ENCODE data around the gene HOXA2.

Gene HOXA2

GRCh38 chr7:27124902-27125689 lies 22.6 kb upstream of the HOXA2 start:
- no peak for DNase-seq

- DNase-seq, result no peak
These were observed 21.8 kb upstream of the HOXA2 start for GRCh38 chr7:27124096-27124901.

GRCh38 chr7:27123477-27124053 lies 21.1 kb upstream of the HOXA2 start:
- no peak for DNase-seq

- DNase-seq, result no peak
These were observed 20.6 kb upstream of the HOXA2 start for GRCh38 chr7:27123007-27123476.

GRCh38 chr7:27122077-27122910 lies 19.8 kb upstream of the HOXA2 start:
- no peak for DNase-seq

- DNase-seq, result no peak
These were observed 19.2 kb upstream of the HOXA2 start for GRCh38 chr7:27121684-27122076.

GRCh38 chr7:27119412-27119911 lies 17.0 kb upstream of the HOXA2 start:
- DNase-seq, result no peak

GRCh38 chr7:27118580-27118979 lies 16.1 kb upstream of the HOXA2 start:
- no peak for DNase-seq

GRCh38 chr7:27117887-27118491 lies 15.5 kb upstream of the HOXA2 start:
- DNase-seq, result no peak

- DNase-seq, result no peak
These were observed 14.7 kb upstream of the HOXA2 start for GRCh38 chr7:27116962-27117886.

GRCh38 chr7:27116031-27116961 lies 13.8 kb upstream of the HOXA2 start:
- DNase-seq, result no peak

GRCh38 chr7:27115221-27116026 lies 12.9 kb upstream of the HOXA2 start:
- DNase-seq, result no peak

- no peak for DNase-seq
These were observed 12.4 kb upstream of the HOXA2 start for GRCh38 chr7:27114881-27115220.

- DNase-seq, result no peak
These were observed 11.7 kb upstream of the HOXA2 start for GRCh38 chr7:27113991-27114769.

- DNase-seq, result no peak
These were observed 10.8 kb upstream of the HOXA2 start for GRCh38 chr7:27112955-27113949.

GRCh38 chr7:27112361-27112760 lies 9.9 kb upstream of the HOXA2 start:
- no peak for DNase-seq

- DNase-seq, result no peak
These were observed 9.3 kb upstream of the HOXA2 start for GRCh38 chr7:27111751-27112277.
